Stimulated activated CD4-positive, alpha-beta T cell treated with anti-CD3 and anti-CD28 coated beads, Interleukin-12 subunit alpha, Interleukin-12 subunit beta, amount 100 ng/mL, for 24 hours (primary cell): ENCODE measurements around the gene CCDC74A.
"Not testable (repeated sequence)": the region's sequence is repeated elsewhere in the genome, so short reads cannot be mapped to it uniquely, and the experiment has no call there.

Source experiments
- DNase-seq, 2 experiments: peaks; one replicate each; pipeline ENCODE4 v3.0.0-alpha.2; 2020; ENCODE audit warnings: low read depth in 2 of 2

The CCDC74A gene

GRCh38 chr2:131528981-131529863 lies 1.5 kb downstream of the CCDC74A start:
- DNase-seq, result not testable (repeated sequence)

- not testable (repeated sequence) for DNase-seq
Measured at GRCh38 chr2:131529864-131530445, 2.3 kb downstream of the CCDC74A start.

GRCh38 chr2:131530626-131531344 lies 3.1 kb downstream of the CCDC74A start:
- DNase-seq, result not testable (repeated sequence)

GRCh38 chr2:131531547-131532185 lies 4.0 kb downstream of the CCDC74A start:
- DNase-seq, result not testable (repeated sequence)

DNA sequence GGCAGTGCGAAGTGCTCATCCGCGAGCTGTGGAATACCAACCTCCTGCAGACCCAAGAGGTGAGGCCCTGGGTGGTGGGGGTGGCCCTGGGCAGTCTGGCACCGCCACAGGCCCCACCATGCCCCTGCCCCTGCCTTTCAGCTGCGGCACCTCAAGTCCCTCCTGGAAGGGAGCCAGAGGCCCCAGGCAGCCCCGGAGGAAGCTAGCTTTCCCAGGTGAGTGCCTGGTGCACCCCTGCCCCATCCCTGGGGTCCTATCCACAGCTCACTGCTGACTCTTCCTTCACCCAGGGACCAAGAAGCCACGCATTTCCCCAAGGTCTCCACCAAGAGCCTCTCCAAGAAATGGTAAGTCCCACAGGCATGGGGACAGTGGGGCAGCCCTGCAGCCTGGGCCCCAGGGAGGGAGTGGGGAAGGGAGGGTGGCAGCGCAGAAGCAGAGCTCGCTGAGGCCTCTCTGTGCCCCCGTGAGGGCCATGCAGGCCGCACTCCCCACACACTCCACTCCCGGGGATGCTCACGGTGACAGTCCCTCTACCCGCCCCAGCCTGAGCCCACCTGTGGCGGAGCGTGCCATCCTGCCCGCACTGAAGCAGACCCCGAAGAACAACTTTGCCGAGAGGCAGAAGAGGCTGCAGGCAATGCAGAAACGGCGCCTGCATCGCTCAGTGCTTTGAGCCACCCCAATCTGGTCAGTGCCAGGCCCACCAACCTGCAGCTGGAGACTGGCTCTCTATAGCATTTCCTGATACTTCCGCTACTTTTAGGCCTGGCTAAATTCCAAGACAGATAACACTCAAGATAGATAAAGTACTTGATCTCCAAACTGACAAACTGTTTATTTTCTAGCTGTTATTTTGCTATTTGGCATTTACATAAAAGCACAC lies 5.3 kb downstream of the CCDC74A start:
- DNase-seq, result not testable (repeated sequence)

DNA sequence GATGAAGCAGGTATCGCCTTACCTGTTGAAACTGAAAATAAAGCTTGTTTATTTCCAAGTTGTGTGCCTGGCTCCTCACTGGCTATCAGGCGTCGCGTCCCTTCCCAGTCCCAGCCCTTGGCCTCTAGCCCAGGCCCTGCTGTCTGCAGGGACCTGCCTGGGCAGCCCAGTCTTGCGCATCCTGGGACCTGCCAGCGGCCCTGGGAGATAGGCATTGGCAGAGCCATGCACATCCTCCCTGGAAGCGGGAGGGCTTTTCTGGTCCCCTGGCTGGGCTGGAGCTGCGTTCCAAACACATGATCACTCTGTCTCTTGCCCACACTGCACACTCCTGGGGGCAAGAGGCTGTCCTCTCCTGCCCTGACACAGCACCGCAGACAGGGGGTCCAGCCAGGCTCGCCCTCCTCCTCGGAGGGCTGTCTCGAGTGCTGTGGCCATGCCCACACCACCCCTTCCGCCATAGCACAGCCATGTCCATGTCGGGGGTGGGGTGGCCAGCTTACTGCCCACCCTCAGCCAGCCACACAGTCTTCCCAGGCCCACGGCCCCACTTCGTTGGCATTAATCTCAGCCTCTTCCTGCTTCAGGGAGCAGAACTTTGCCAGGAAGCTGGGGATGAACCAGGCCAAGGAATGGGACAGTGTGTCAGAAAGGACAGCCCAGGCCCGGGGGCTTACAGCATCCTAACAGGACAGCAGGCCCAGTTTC lies 6.1 kb downstream of the CCDC74A start:
- DNase-seq, result not testable (repeated sequence)

GRCh38 chr2:131534317-131534672 lies 6.6 kb downstream of the CCDC74A start:
- not testable (repeated sequence) for DNase-seq

DNA sequence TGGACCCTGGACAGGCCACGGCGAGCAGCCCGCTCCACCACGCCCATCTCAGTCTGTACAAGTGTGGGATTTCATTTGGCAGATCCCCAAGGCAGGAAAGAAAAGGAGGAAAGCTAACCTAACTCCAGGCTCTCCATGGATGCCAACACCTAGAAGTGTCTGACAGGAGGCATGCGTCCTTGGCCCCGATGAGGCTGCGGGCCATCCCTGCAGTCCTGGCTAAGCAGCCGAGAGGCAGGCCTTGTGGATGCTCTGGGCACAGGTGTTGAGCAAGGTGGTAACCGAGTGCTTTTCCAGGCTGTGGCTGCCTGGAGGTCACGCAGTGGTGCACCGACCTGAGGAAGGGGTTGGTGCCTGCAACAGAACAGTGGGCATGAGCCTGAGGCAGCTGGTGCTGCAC lies 7.3 kb downstream of the CCDC74A start:
- DNase-seq, result not testable (repeated sequence)

DNA sequence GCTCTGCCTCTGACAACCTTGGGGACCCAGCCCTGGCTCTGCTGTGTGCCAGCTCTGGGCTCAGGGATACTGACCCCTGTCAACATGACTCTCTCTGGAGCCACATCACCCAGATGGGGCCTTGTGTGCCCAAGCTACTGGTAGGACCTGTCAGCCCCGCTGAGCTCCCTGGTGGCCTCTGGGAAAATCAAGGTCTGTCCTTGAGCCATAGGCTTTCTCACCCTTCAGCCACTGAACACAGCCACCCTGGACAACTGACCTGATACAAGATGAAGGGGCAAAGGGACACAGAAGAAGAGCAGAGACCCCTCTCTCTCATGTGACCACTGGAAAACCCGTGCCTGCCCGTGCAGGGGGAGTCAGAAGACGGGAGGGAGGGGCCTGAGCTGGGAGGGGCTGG lies 7.8 kb downstream of the CCDC74A start:
- DNase-seq, result no peak

- DNase-seq, result not testable (repeated sequence)
Measured at GRCh38 chr2:131535951-131536826, 8.5 kb downstream of the CCDC74A start.

DNA sequence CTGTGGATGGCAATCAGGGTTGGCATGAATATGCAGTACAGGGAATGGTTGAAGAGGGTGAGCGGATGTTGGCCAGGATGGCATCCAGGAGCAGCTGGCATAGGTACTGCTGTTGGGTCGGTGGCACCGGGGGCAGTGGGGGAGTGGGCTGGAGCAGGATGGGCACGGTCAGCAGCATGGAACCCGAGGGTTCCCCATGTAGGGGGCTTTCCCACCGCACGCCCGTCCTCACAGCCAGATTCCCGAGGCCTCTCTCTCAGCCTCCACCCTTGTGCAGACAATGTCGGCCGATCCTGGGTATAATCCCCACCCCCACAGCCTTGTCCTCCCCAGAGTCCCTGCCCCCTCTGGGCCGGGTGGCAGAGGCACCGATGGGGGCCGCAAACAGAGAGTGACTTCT lies 9.2 kb downstream of the CCDC74A start:
- not testable (repeated sequence) for DNase-seq

- DNase-seq, result not testable (repeated sequence)
Measured at GRCh38 chr2:131538856-131539255, 11.2 kb downstream of the CCDC74A start.

GRCh38 chr2:131542438-131543384 lies 15.0 kb downstream of the CCDC74A start:
- no peak for DNase-seq

DNA sequence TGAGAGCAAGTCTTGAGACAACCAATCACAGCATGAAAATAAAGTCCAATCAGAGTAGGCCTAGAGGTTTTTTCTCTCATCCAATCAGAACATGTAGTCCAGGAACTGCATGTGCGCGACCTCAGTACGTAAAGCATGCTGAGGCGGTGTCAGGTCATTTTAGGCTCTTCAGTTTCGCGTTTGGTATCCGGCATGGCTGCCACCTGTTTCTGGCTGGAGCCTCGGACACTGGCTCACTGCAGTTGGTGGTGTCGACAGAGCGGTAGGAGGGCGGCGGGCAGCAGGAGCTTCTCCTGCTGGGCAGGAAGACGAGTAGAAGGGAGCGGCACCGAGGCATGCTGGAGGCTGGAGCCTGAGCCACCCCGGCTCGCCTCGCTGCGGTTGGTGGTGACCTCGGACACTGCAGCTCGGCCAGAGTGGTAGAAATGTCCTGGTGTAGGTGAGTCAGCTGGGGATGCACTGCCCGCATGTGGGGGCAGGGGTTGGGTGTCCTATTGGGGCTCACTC lies 15.8 kb downstream of the CCDC74A start:
- no peak for DNase-seq

DNA sequence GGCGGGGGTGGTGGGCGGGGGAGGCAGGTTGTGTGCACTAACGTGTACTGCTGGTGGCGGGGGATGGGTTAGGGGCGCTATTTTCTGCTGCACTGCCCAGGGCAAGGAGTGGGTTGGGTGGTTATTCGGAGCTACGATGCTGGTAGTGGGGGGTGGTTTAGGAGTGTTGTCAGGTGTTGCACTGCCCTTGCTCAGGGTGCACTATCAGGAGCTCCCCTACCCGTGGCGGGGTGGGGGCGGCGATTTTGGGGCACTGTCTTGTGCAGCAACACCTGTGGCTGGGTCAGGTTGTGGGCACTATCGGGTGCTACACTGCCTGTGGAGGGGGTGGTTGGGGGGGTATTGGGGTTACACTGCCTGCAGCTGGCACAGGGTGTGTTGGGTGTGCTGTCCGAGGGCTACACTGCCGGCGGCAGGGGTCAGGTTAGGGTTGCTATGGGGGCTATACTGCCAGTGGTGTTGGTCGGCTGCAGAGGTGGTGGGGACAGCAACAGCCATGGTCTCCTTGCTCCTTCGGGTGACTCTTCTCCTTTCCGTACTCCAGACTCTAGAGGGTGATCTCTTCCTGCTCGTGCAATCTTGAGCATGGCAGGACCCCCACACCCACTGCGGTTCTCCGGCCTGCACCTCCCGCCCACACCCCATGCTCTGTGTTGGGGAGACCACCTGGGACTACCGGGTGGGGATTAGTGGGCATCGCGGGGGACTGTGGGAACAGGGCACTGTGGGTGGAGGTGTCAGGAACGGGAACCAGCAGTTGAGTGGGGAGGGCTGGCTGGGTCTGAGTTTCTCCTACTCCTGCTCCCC lies 16.5 kb downstream of the CCDC74A start:
- not testable (repeated sequence) for DNase-seq

- not testable (repeated sequence) for DNase-seq
Measured at GRCh38 chr2:131544813-131545165, 17.1 kb downstream of the CCDC74A start.

DNA sequence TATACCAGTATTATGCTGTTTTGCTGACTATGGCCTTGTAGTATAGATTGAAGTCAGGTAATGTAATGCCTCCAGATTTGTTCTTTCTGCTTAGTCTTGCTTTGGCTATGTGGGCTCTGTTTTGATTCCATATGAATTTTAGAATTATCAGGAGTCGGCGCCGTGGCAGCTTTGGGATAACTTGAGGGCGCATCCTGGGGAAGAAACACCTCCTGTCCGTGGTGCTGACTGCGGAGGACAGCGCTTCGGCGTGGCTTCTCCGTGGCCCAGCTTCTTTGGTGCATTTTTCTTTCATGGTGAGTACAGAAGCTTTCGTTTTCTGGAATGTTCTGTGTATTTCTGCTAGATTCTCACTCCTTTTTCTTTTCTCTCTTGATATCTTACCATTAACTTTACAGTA lies 25.2 kb downstream of the CCDC74A start:
- no peak for DNase-seq
